WERI-Rb-1 (cell line): Measurements from ENCODE around the gene BOK.

ENCODE experiments used
- DNase-seq: peaks from one replicate; pipeline ENCODE4 v3.0.0-alpha.2; 2020
- H3K27ac ChIP-seq: fragments of 250-450 bp; sonication (Bioruptor Pico); 2 replicates; pipeline ENCODE4 v1.5.1; 2020; ENCODE audit warnings: mild to moderate bottlenecking, moderate library complexity
- H3K27me3 ChIP-seq: fragments of 250-450 bp; sonication (Bioruptor Pico); 2 replicates; pipeline ENCODE4 v1.5.1; 2021; ENCODE audit warnings: mild to moderate bottlenecking, low read depth, moderate library complexity; ENCODE audit not compliant: insufficient read depth, severe bottlenecking
- H3K36me3 ChIP-seq: fragments of 250-450 bp; sonication (Bioruptor Pico); 2 replicates; pipeline ENCODE4 v1.5.1; 2020; ENCODE audit warnings: mild to moderate bottlenecking, moderate library complexity
- H3K4me3 ChIP-seq: 2 replicates; pipeline ENCODE4 v1.5.1; 2011; ENCODE audit warnings: low read depth, mild to moderate bottlenecking, control low read depth, low read length
- H3K9me3 ChIP-seq: fragments of 250-450 bp; sonication (Bioruptor Pico); 2 replicates; pipeline ENCODE4 v1.5.1; 2021; ENCODE audit warnings: mild to moderate bottlenecking, moderate library complexity; ENCODE audit not compliant: severe bottlenecking
- CTCF ChIP-seq: IDR thresholded peaks from 2 replicates; pipeline ENCODE4 v1.5.1; 2011; ENCODE audit warnings: low read depth, mild to moderate bottlenecking, control low read depth, inconsistent platforms, low read length

Gene BOK

GRCh38 chr2:241559323-241560161 is 997 bp downstream of the BOK start:
- Histone ChIP-seq H3K9me3 (peaks cover 6% of the 10 kb centered on the region), H3K27me3 (no peaks in the 10 kb centered on the region), H3K4me3 (peak overlapping the region; percentile 68), H3K27ac (peak overlapping the region; percentile 79), H3K36me3 (peaks cover 13% of the 10 kb centered on the region)
- TF ChIP-seq CTCF: no peak
- DNase-seq: peak; percentile 50

- TF ChIP-seq CTCF: no peak
- peaks cover 13% of the 10 kb centered on the region for H3K36me3 ChIP-seq
- H3K4me3 ChIP-seq: no peak overlapping the region
- H3K27ac ChIP-seq: no peak overlapping the region
- DNase-seq: no peak
- H3K27me3 ChIP-seq: no peaks in the 10 kb centered on the region
- H3K9me3 ChIP-seq: peaks cover 6% of the 10 kb centered on the region
Measured at GRCh38 chr2:241560162-241560882, 1.8 kb downstream of the BOK start.

- TF ChIP-seq CTCF: no peak
- Histone ChIP-seq H3K27ac (no peak overlapping the region), H3K27me3 (no peaks in the 10 kb centered on the region), H3K4me3 (no peak overlapping the region), H3K9me3 (peaks cover 5% of the 10 kb centered on the region), H3K36me3 (peaks cover 13% of the 10 kb centered on the region)
- no peak for DNase-seq
Measured at GRCh38 chr2:241560883-241561474, 2.4 kb downstream of the BOK start.

- no peak for TF ChIP-seq CTCF
- no peak for DNase-seq
- Histone ChIP-seq H3K4me3 (no peak overlapping the region), H3K36me3 (peaks cover 13% of the 10 kb centered on the region), H3K27ac (no peak overlapping the region), H3K9me3 (no peaks in the 10 kb centered on the region), H3K27me3 (no peaks in the 10 kb centered on the region)
Measured at GRCh38 chr2:241561832-241562231, 3.3 kb downstream of the BOK start.

- no peak overlapping the region for H3K27ac ChIP-seq
- no peak overlapping the region for H3K4me3 ChIP-seq
- DNase-seq: no peak
- H3K27me3 ChIP-seq: no peaks in the 10 kb centered on the region
- peaks cover 13% of the 10 kb centered on the region for H3K36me3 ChIP-seq
- no peaks in the 10 kb centered on the region for H3K9me3 ChIP-seq
- TF ChIP-seq CTCF: no peak
Measured at GRCh38 chr2:241562269-241562891, 3.8 kb downstream of the BOK start.
